A549 (cell line): ENCODE measurements around the gene TTC28. TPM values are rescaled to one million over a fixed set of nuclear protein-coding genes. Genes with fewer than 3 reads are reported as not detected.

ENCODE experiments used
- ATAC-seq, 2 experiments: fragments of 200-7000 bp in 1 of 2; fragments of >200 bp in 1 of 2; cut with Nextera tagmentation in 1 of 2; cut with Tn5 transposase in 1 of 2; 3 replicates each; pipeline versions ENCODE4 v1.8.0 to v1.9.1; 2018 to 2020; ENCODE audit warnings: mild to moderate bottlenecking in 1 of 2, moderate library complexity in 1 of 2
- CTCF ChIA-PET: fragments of 300-600 bp; sonication (Branson Sonifier 250); formaldehyde crosslinking; extraction: SDS; loops from one replicate; lab custom pipeline; 2021; ENCODE audit warnings: antibody characterized with exemption, inconsistent platforms; lab: Yijun Ruan, JAX
- POLR2A ChIA-PET: fragments of 350-600 bp; formaldehyde crosslinking; extraction: SDS; loops from one replicate; lab custom pipeline; 2021; ENCODE audit warnings: antibody characterized with exemption, inconsistent platforms; lab: Yijun Ruan, JAX
- DNase-seq, 2 experiments: peaks; one replicate each; pipeline versions ENCODE4 v3.0.0 to v3.0.0-alpha.2; 2011 to 2016; ENCODE audit warnings: low read depth in 1 of 2, low spot score in 1 of 2
- FAIRE-seq: peaks from 2 replicates; lab custom pipeline; 2011; peaks lifted over from hg19 to GRCh38; lab: Jason Lieb, UNC
- H3K27ac ChIP-seq, 2 experiments: fragments of >200 bp; sonication (Bioruptor Twin); formaldehyde crosslinking; 3 replicates each; pipeline ENCODE4 v1.5.1; 2016 to 2017
- H3K4me1 ChIP-seq: fragments of >200 bp; sonication (Bioruptor Twin); formaldehyde crosslinking; 3 replicates; pipeline ENCODE4 v1.6.1; 2016
- H3K4me2 ChIP-seq: fragments of >200 bp; sonication (Bioruptor Twin); formaldehyde crosslinking; 3 replicates; pipeline ENCODE4 v1.6.1; 2016
- H3K4me3 ChIP-seq: fragments of >200 bp; sonication (Bioruptor Twin); formaldehyde crosslinking; 3 replicates; pipeline ENCODE4 v1.5.1; 2016
- H3K9me3 ChIP-seq: fragments of >200 bp; sonication (Bioruptor Twin); formaldehyde crosslinking; 3 replicates; pipeline ENCODE4 v1.6.1; 2016
- ATOH8 ChIP-seq: fragments of 250-450 bp; sonication (Bioruptor Pico); IDR thresholded peaks from 2 replicates; pipeline ENCODE4 v1.5.0; 2020; ENCODE audit warnings: low read depth, mild to moderate bottlenecking, moderate library complexity
- CBX2 ChIP-seq: fragments of 200-600 bp; sonication (generic); IDR thresholded peaks from 2 replicates; pipeline ENCODE4 v1.6.1; 2016; ENCODE audit warnings: low read depth, mild to moderate bottlenecking, borderline replicate concordance
- CEBPB ChIP-seq, 2 experiments: fragments of >200 bp in 1 of 2; sonication (Bioruptor Twin) in 1 of 2; formaldehyde crosslinking in 1 of 2; IDR thresholded peaks; 2 replicates each; pipeline ENCODE4 v1.6.1; 2012 to 2016
- EP300 ChIP-seq, 2 experiments: fragments of >200 bp; sonication (Bioruptor Twin); formaldehyde crosslinking; IDR thresholded peaks; 2 replicates in 1 of 2; 3 replicates in 1 of 2; pipeline ENCODE4 v1.6.1; 2016 to 2017
- FOSB ChIP-seq: fragments of 250-450 bp; sonication (Bioruptor Pico); IDR thresholded peaks from 2 replicates; pipeline ENCODE4 v1.5.0; 2020; ENCODE audit warnings: mild to moderate bottlenecking, moderate library complexity
- GATA3 ChIP-seq: IDR thresholded peaks from 2 replicates; pipeline ENCODE4 v1.6.1; 2012; ENCODE audit warnings: borderline replicate concordance
- HDAC2 ChIP-seq: fragments of 200-600 bp; sonication (generic); IDR thresholded peaks from 2 replicates; pipeline ENCODE4 v1.6.1; 2016
- HEYL ChIP-seq: fragments of 250-450 bp; sonication (Bioruptor Pico); IDR thresholded peaks from 2 replicates; pipeline ENCODE4 v1.8.0; 2021; ENCODE audit warnings: mild to moderate bottlenecking, moderate library complexity
- JUN ChIP-seq, 2 experiments: fragments of >200 bp; sonication (Bioruptor Twin); formaldehyde crosslinking; IDR thresholded peaks; 2 replicates in 1 of 2; 3 replicates in 1 of 2; pipeline ENCODE4 v1.6.1; 2016 to 2017
- JUNB ChIP-seq: fragments of >200 bp; sonication (Bioruptor Twin); formaldehyde crosslinking; IDR thresholded peaks from 2 replicates; pipeline ENCODE4 v1.6.1; 2016
- KDM5A ChIP-seq: fragments of 200-600 bp; sonication (generic); IDR thresholded peaks from 2 replicates; pipeline ENCODE4 v1.6.1; 2016; ENCODE audit warnings: antibody characterized with exemption, mild to moderate bottlenecking
- MYC ChIP-seq: IDR thresholded peaks from 2 replicates; pipeline ENCODE4 v1.6.1; 2012; ENCODE audit warnings: mild to moderate bottlenecking, inconsistent platforms, low read length, improper control_type of control experiment, borderline replicate concordance
- NFE2L2 ChIP-seq: fragments of 150-350 bp; conservative IDR thresholded peaks from 2 replicates; pipeline ENCODE4 v1.6.1; 2014; ENCODE audit warnings: low read length
- NPAS2 ChIP-seq: fragments of 250-450 bp; sonication (Bioruptor Pico); IDR thresholded peaks from 2 replicates; pipeline ENCODE4 v1.8.0; 2022; ENCODE audit warnings: mild to moderate bottlenecking, moderate library complexity, borderline replicate concordance
- PBX3 ChIP-seq: IDR thresholded peaks from 2 replicates; pipeline ENCODE4 v1.6.1; 2012
- PHF8 ChIP-seq: fragments of 200-600 bp; sonication (generic); IDR thresholded peaks from 2 replicates; pipeline ENCODE4 v1.6.1; 2016; ENCODE audit warnings: low read depth, mild to moderate bottlenecking, antibody characterized with exemption, moderate library complexity, borderline replicate concordance
- RAD21 ChIP-seq, 2 experiments: fragments of >200 bp in 1 of 2; sonication (Bioruptor Twin) in 1 of 2; formaldehyde crosslinking in 1 of 2; IDR thresholded peaks in 1 of 2; conservative IDR thresholded peaks in 1 of 2; 2 replicates in 1 of 2; 3 replicates in 1 of 2; pipeline ENCODE4 v1.6.1; 2012 to 2018; ENCODE audit warnings: inconsistent platforms in 1 of 2
- RARB ChIP-seq: fragments of 250-450 bp; sonication (Bioruptor Pico); IDR thresholded peaks from 2 replicates; pipeline ENCODE4 v1.8.0; 2021; ENCODE audit warnings: mild to moderate bottlenecking, moderate library complexity
- RCOR1 ChIP-seq: fragments of 150-350 bp; IDR thresholded peaks from 2 replicates; pipeline ENCODE4 v1.6.1; 2014; ENCODE audit warnings: antibody characterized with exemption, low read length, low read depth
- RNF2 ChIP-seq: fragments of 200-600 bp; sonication (generic); IDR thresholded peaks from 2 replicates; pipeline ENCODE4 v1.6.1; 2016; ENCODE audit warnings: low read depth, mild to moderate bottlenecking, antibody characterized with exemption, moderate library complexity, borderline replicate concordance
- SMC3 ChIP-seq: fragments of >200 bp; sonication (Bioruptor Twin); formaldehyde crosslinking; IDR thresholded peaks from 3 replicates; pipeline ENCODE4 v1.6.1; 2018; ENCODE audit warnings: inconsistent platforms
- TP53 ChIP-seq: fragments of 250-450 bp; sonication (Bioruptor Pico); IDR thresholded peaks from 2 replicates; pipeline ENCODE4 v1.5.0; 2021; ENCODE audit warnings: mild to moderate bottlenecking, moderate library complexity
- ZNF302 ChIP-seq: fragments of 250-450 bp; sonication (Bioruptor Pico); IDR thresholded peaks from 2 replicates; pipeline ENCODE4 v1.9.0; 2021; ENCODE audit warnings: inconsistent platforms, mild to moderate bottlenecking, moderate library complexity
- WGBS: methylation state at CpG from one replicate; pipeline ENCODE4 v1.1.6; 2017; ENCODE audit errors: missing lambda C conversion rate; 5-methylcytosine and 5-hydroxymethylcytosine counted together
- polyA plus RNA-seq, 4 experiments: library from polyadenylated mRNA; depleted of rRNA in 3 of 4; stranded (reverse); fragments of >200 nt; fragmentation: RNase III in 1 of 4; extraction: RNeasy Plus Mini Kit Qiagen cat#74134 plus additional on column Dnase treatment in 1 of 4; gene quantifications; 2 replicates in 3 of 4; 3 replicates in 1 of 4; pipeline ENCODE4 v1.2.3, GENCODE V29; 2011 to 2017
- TF ChIP-seq, protein P1 (sequence below): fragments of >200 bp; sonication (Bioruptor Twin); formaldehyde crosslinking; IDR thresholded peaks from 3 replicates; pipeline ENCODE4 v1.5.1; 2016
- TF ChIP-seq, protein P2 (sequence below): fragments of >200 bp; sonication (Bioruptor Twin); formaldehyde crosslinking; IDR thresholded peaks from 3 replicates; pipeline ENCODE4 v1.6.1; 2016

TTC28 gene
- polyA plus RNA-seq, 2 of the 4 experiments (the other 2 are of a cell fraction): 2.6 to 3.8 TPM

DNA sequence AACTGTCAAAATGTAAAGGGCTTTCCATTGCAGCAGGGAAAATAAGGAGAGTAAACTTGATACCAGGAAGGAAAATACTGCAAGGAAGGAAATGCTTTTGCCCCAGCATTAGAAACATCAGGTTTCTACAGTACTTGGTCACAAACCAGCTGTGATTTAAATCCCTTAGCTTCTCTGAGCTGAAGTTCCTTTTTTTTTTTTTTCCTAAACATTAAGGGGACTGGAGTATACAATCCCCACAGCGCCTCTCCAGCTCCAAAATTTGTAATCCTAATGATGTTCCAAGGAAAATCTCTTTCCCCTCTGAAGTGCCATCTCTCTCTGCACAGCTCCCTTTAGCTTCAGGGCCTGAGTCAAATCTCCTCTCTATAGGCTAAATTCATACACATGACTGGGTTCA is 540.1 kb downstream of the TTC28 start:
- no peak overlapping the region for H3K27ac ChIP-seq
- CTCF ChIA-PET: interaction anchor here (1.2 to 1.7 kb wide), 2 partner anchors 24 to 27 kb away, joined by 3 read pairs; no protein-coding TSS in a partner anchor

DNA sequence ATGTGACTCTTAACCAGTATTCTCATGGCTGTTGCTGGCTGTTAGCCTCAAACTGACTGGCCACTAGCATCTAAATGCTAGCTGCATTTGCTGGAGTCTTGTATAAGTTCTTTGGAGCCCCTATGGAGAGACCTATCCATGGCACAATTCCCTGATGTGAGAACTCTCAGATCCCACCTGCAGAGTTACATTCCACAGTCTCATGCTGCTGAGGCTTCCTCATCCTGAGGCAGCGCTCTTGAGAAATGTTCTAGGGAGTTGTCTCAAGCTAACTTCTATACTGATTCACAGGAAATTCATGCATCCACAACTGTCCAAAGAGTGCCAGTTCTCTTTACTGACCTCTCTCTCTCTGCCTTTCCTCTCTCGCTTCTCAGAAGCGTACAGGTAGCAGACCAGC is 542.6 kb downstream of the TTC28 start:
- Histone ChIP-seq H3K9me3 (no peaks in the 10 kb centered on the region; the same call in 2 of the 3 replicates), H3K4me2 (no peak overlapping the region), H3K4me1 (peaks cover 2% of the 10 kb centered on the region; the same call in 1 of the 3 replicates), H3K4me3 (no peak overlapping the region), H3K27ac (no peak overlapping the region)
- DNase-seq: no peak
- ATAC-seq: no peak
- TF ChIP-seq ZNF302 (CRISPR knock-in tag): no peak
- TF ChIP-seq, protein P1, sequence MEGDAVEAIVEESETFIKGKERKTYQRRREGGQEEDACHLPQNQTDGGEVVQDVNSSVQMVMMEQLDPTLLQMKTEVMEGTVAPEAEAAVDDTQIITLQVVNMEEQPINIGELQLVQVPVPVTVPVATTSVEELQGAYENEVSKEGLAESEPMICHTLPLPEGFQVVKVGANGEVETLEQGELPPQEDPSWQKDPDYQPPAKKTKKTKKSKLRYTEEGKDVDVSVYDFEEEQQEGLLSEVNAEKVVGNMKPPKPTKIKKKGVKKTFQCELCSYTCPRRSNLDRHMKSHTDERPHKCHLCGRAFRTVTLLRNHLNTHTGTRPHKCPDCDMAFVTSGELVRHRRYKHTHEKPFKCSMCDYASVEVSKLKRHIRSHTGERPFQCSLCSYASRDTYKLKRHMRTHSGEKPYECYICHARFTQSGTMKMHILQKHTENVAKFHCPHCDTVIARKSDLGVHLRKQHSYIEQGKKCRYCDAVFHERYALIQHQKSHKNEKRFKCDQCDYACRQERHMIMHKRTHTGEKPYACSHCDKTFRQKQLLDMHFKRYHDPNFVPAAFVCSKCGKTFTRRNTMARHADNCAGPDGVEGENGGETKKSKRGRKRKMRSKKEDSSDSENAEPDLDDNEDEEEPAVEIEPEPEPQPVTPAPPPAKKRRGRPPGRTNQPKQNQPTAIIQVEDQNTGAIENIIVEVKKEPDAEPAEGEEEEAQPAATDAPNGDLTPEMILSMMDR: no peak
- TF ChIP-seq FOSB: no peak
- TF ChIP-seq NFE2L2: no peak
- TF ChIP-seq CEBPB (IDR thresholded peaks at IDR 0.05): no peak
- TF ChIP-seq RAD21 (conservative IDR thresholded peaks at IDR 0.05 in 1 of 2, IDR thresholded peaks at IDR 0.05 in 1 of 2): no peak
- no peak for TF ChIP-seq RNF2
- no peak for TF ChIP-seq TP53 (CRISPR knock-in tag)
- TF ChIP-seq JUN (IDR thresholded peaks at IDR 0.05): no peak
- TF ChIP-seq RARB (CRISPR knock-in tag): no peak
- FAIRE-seq: no peak
- ChIA-PET POLR2A (no interaction called here), CTCF (interaction anchor here (0.9 to 1.4 kb wide), 4 partner anchors 11 to 85 kb away, joined by 3 read pairs; no protein-coding TSS in a partner anchor)
- 98% methylated on average over 3 of the region's 3 CpGs for WGBS

More for the DNA sequence above, 540.1 kb downstream of the TTC28 start:
- Histone ChIP-seq H3K9me3 (no peaks in the 10 kb centered on the region; the same call in 2 of the 3 replicates), H3K4me1 (peaks cover 10% of the 10 kb centered on the region; the same call in 1 of the 3 replicates), H3K4me3 (no peak overlapping the region)
- no peak for ATAC-seq
- no peak for DNase-seq
- 90% methylated on average over 1 of the region's 1 CpG for WGBS
- no peak for FAIRE-seq
- POLR2A ChIA-PET: no interaction called here
- TF ChIP-seq RCOR1: no peak
- TF ChIP-seq RARB (CRISPR knock-in tag): no peak
- TF ChIP-seq TP53 (CRISPR knock-in tag): no peak
- TF ChIP-seq PHF8: no peak
- TF ChIP-seq MYC: no peak
- TF ChIP-seq NPAS2 (CRISPR knock-in tag): no peak
- TF ChIP-seq KDM5A: no peak
- TF ChIP-seq CBX2: no peak
- TF ChIP-seq JUNB: no peak
- TF ChIP-seq, all 56 proteins: peak for 0
- H3K4me2 ChIP-seq: no peak overlapping the region

DNA sequence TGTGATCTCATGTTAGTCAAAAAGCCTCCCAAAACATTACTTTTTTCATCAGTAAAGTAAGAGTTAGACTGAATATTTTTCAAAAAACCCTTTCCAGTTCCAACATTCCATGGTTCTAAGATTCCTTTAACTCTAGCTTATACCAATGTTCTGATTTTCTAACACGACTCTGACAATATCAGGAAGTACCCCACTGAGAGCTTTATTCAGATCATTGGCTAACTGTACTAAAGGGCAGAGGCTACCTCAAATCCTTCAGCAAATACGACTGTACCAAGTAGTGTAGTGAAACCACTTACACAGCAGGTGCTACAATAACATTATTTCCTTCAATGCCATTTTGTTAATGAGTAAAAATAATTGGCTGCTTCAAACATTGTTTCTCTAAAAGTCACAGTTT is 547.2 kb downstream of the TTC28 start:
- POLR2A ChIA-PET: no interaction called here
- FAIRE-seq (no peak), ATAC-seq (no peak), DNase-seq (no peak)
- H3K9me3 ChIP-seq: no peaks in the 10 kb centered on the region; the same call in 2 of the 3 replicates
- no peak overlapping the region for H3K27ac ChIP-seq
- TF ChIP-seq HEYL (CRISPR knock-in tag): no peak
- no peak for TF ChIP-seq RCOR1
- TF ChIP-seq ATOH8 (CRISPR knock-in tag): no peak
- TF ChIP-seq JUNB: no peak
- no peak for TF ChIP-seq FOSB
- no peak for TF ChIP-seq KDM5A
- TF ChIP-seq GATA3: no peak
- no peak for TF ChIP-seq EP300 (IDR thresholded peaks at IDR 0.05)
- TF ChIP-seq HDAC2: no peak
- no peak for TF ChIP-seq SMC3
- TF ChIP-seq, protein P2, sequence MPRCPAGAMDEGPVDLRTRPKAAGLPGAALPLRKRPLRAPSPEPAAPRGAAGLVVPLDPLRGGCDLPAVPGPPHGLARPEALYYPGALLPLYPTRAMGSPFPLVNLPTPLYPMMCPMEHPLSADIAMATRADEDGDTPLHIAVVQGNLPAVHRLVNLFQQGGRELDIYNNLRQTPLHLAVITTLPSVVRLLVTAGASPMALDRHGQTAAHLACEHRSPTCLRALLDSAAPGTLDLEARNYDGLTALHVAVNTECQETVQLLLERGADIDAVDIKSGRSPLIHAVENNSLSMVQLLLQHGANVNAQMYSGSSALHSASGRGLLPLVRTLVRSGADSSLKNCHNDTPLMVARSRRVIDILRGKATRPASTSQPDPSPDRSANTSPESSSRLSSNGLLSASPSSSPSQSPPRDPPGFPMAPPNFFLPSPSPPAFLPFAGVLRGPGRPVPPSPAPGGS: no peak
- TF ChIP-seq NPAS2 (CRISPR knock-in tag): no peak
- TF ChIP-seq PHF8: no peak
- TF ChIP-seq PBX3: no peak
- no peak overlapping the region for H3K4me3 ChIP-seq
- H3K4me2 ChIP-seq: no peak overlapping the region
- WGBS: 76% methylated on average over 2 of the region's 2 CpGs
- no peaks in the 10 kb centered on the region for H3K4me1 ChIP-seq
- CTCF ChIA-PET: interaction anchor here (1.0 kb wide), 1 partner anchor 20 kb away, joined by 4 read pairs; no protein-coding TSS in a partner anchor
